Keratinocyte (primary cell): Measurements from ENCODE around the gene SULT1C2. TPM values are rescaled to one million over a fixed set of nuclear protein-coding genes. Genes with fewer than 3 reads are reported as not detected.

Experiments
- DNase-seq: peaks from one replicate; pipeline ENCODE4 v3.0.0-alpha.2; 2011; ENCODE audit warnings: low read depth, missing footprints, low spot score
- FAIRE-seq: peaks from 2 replicates; lab custom pipeline; 2011; peaks lifted over from hg19 to GRCh38; lab: Jason Lieb, UNC
- H2AFZ ChIP-seq: 2 replicates; pipeline ENCODE4 v1.6.0; 2012; ENCODE audit warnings: low read length, control low read depth, inconsistent platforms; ENCODE audit not compliant: control insufficient read depth
- H3K27ac ChIP-seq: 2 replicates; pipeline ENCODE4 v1.5.1; 2011; ENCODE audit warnings: low read length; ENCODE audit not compliant: control insufficient read depth, insufficient read depth
- H3K27me3 ChIP-seq: 3 replicates; pipeline ENCODE4 v1.6.0; 2011; ENCODE audit warnings: low read length; ENCODE audit not compliant: control insufficient read depth, insufficient read depth; ENCODE audit errors: extremely low read depth
- H3K36me3 ChIP-seq, 2 experiments: 2 replicates in 1 of 2; 3 replicates in 1 of 2; pipeline ENCODE4 v1.5.1; 2011; ENCODE audit warnings: low read length in 2 of 2, mild to moderate bottlenecking in 1 of 2; ENCODE audit not compliant: control insufficient read depth in 2 of 2, insufficient read depth in 2 of 2; ENCODE audit errors: extremely low read depth in 1 of 2
- H3K4me1 ChIP-seq: 3 replicates; pipeline ENCODE4 v1.5.1; 2011; ENCODE audit warnings: low read length; ENCODE audit not compliant: control insufficient read depth, insufficient read depth; ENCODE audit errors: extremely low read depth
- H3K4me2 ChIP-seq: 3 replicates; pipeline ENCODE4 v1.6.0; 2011; ENCODE audit warnings: low read depth, low read length; ENCODE audit not compliant: control insufficient read depth, insufficient read depth; ENCODE audit errors: extremely low read depth
- H3K4me3 ChIP-seq, 3 experiments: fragments of 200-600 bp in 1 of 3; sonication (generic) in 1 of 3; 2 replicates in 2 of 3; 3 replicates in 1 of 3; pipeline ENCODE4 v1.5.1; 2011 to 2016; ENCODE audit warnings: low read length in 3 of 3, mild to moderate bottlenecking in 3 of 3, control low read depth in 2 of 3, inconsistent platforms in 1 of 3, low read depth in 1 of 3, mixed read lengths in 1 of 3, mixed run types in 1 of 3, moderate library complexity in 1 of 3; ENCODE audit not compliant: control insufficient read depth in 2 of 3, insufficient read depth in 2 of 3; ENCODE audit errors: extremely low read depth in 1 of 3
- H3K79me2 ChIP-seq: 2 replicates; pipeline ENCODE4 v1.6.0; 2012; ENCODE audit warnings: low read length; ENCODE audit not compliant: control insufficient read depth, insufficient read depth
- H3K9ac ChIP-seq: 3 replicates; pipeline ENCODE4 v1.6.0; 2011; ENCODE audit warnings: low read length; ENCODE audit not compliant: control insufficient read depth, insufficient read depth; ENCODE audit errors: extremely low read depth
- H3K9me1 ChIP-seq: 3 replicates; pipeline ENCODE4 v1.6.0; 2011; ENCODE audit warnings: low read length; ENCODE audit not compliant: control insufficient read depth, insufficient read depth; ENCODE audit errors: extremely low read depth
- H3K9me3 ChIP-seq: 2 replicates; pipeline ENCODE4 v1.5.1; 2012; ENCODE audit warnings: low read depth, low read length; ENCODE audit not compliant: control insufficient read depth
- H4K20me1 ChIP-seq: 3 replicates; pipeline ENCODE4 v1.6.0; 2011; ENCODE audit warnings: low read length; ENCODE audit not compliant: control insufficient read depth, insufficient read depth; ENCODE audit errors: extremely low read depth
- EZH2 ChIP-seq: IDR thresholded peaks from one replicate; pipeline ENCODE4 v1.6.1; 2012; ENCODE audit warnings: inconsistent platforms, mild to moderate bottlenecking, low read length, moderate library complexity
- dilution Hi-C: fragments of 300-500 bp; cut with MboI; formaldehyde crosslinking; loops from one replicate; pipeline ENCODE4 v1.7.0; 2020; ENCODE audit warnings: low sequenced_read_pairs; ENCODE audit not compliant: extremely low pct_ligation_motif_present
- polyA plus RNA-seq, 5 experiments: library from polyadenylated mRNA; depleted of rRNA in 3 of 5; stranded (reverse) in 3 of 5; stranded (forward) in 1 of 5; unstranded in 1 of 5; fragments of >200 nt; gene quantifications; 1 replicate in 1 of 5; 2 replicates in 3 of 5; 3 replicates in 1 of 5; pipeline versions ENCODE4 v1.2.1 to v1.2.3, GENCODE V29; 2011 to 2012; ENCODE audit warnings: missing spikeins in 2 of 5, low read depth in 1 of 5, low replicate concordance in 1 of 5
- TF ChIP-seq, protein P1 (sequence below), 3 experiments: IDR thresholded peaks in 1 of 3; conservative IDR thresholded peaks in 1 of 3; optimal IDR thresholded peaks in 1 of 3; 2 replicates in 2 of 3; 3 replicates in 1 of 3; pipeline versions ENCODE3 to v1.5.1; 2011; ENCODE audit warnings: low read length in 3 of 3, mild to moderate bottlenecking in 3 of 3, moderate library complexity in 2 of 3, control low read depth in 1 of 3, inconsistent platforms in 1 of 3; ENCODE audit not compliant: insufficient read depth in 2 of 3; ENCODE audit errors: extremely low read depth in 1 of 3

The SULT1C2 gene
- polyA plus RNA-seq, 1 donor (not counting 4 experiments of a cell fraction or from before 2014, with no cell fraction given), result not detected

- Histone ChIP-seq H3K9me3 (peaks cover 2% of the 10 kb centered on the region), H3K4me3 (no peak overlapping the region), H4K20me1 (no peaks in the 10 kb centered on the region), H3K36me3 (no peaks in the 10 kb centered on the region), H3K9me1 (no peaks in the 10 kb centered on the region), H3K79me2 (no peaks in the 10 kb centered on the region), H3K4me2 (no peak overlapping the region), H3K9ac (no peak overlapping the region), H3K27me3 (no peaks in the 10 kb centered on the region), H3K4me1 (peaks cover 6% of the 10 kb centered on the region), H3K27ac (no peak overlapping the region), H2AFZ (no peak overlapping the region)
- no peak for TF ChIP-seq EZH2
- TF ChIP-seq, protein P1, sequence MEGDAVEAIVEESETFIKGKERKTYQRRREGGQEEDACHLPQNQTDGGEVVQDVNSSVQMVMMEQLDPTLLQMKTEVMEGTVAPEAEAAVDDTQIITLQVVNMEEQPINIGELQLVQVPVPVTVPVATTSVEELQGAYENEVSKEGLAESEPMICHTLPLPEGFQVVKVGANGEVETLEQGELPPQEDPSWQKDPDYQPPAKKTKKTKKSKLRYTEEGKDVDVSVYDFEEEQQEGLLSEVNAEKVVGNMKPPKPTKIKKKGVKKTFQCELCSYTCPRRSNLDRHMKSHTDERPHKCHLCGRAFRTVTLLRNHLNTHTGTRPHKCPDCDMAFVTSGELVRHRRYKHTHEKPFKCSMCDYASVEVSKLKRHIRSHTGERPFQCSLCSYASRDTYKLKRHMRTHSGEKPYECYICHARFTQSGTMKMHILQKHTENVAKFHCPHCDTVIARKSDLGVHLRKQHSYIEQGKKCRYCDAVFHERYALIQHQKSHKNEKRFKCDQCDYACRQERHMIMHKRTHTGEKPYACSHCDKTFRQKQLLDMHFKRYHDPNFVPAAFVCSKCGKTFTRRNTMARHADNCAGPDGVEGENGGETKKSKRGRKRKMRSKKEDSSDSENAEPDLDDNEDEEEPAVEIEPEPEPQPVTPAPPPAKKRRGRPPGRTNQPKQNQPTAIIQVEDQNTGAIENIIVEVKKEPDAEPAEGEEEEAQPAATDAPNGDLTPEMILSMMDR (optimal IDR thresholded peaks at IDR 0.05 in 1 of 3, IDR thresholded peaks at IDR 0.05 in 1 of 3, conservative IDR thresholded peaks at IDR 0.05 in 1 of 3; ENCODE audit: extremely low read depth in 1 of 3, insufficient read depth in 2 of 3, low read length in 3 of 3), result no peak
- FAIRE-seq (peak; percentile 26), DNase-seq (no peak)
- dilution Hi-C loops, result no loop called here
Measured at GRCh38 chr2:108240966-108241365, 47.7 kb upstream of the SULT1C2 start.

DNA sequence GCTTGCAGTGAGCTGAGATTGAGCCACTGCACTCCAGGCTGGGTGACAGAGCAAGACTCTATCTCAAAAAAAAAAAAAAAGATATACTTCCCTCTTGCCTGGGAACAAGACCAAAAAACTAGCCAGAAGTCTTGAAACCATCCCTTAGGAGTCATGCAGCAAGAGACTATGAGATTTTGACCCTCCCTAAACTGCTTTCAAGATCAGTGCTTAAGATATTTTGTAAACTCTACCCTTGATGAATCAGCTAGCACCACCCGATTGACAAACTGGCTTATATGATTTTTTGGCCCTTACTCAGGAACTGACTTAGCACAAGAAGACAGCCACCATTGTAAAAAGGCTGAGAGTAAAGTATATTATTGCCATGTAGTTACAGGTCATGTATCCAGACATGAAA lies 45.1 kb upstream of the SULT1C2 start:
- no peak for TF ChIP-seq EZH2
- TF ChIP-seq, protein P1 (optimal IDR thresholded peaks at IDR 0.05 in 1 of 3, IDR thresholded peaks at IDR 0.05 in 1 of 3, conservative IDR thresholded peaks at IDR 0.05 in 1 of 3; ENCODE audit: extremely low read depth in 1 of 3, insufficient read depth in 2 of 3, low read length in 3 of 3), result no peak
- Histone ChIP-seq H3K9me1 (no peaks in the 10 kb centered on the region), H3K4me1 (peaks cover 3% of the 10 kb centered on the region), H3K9me3 (no peaks in the 10 kb centered on the region), H4K20me1 (no peaks in the 10 kb centered on the region), H3K9ac (no peak overlapping the region), H3K4me3 (no peak overlapping the region), H3K79me2 (no peaks in the 10 kb centered on the region), H2AFZ (no peak overlapping the region), H3K4me2 (no peak overlapping the region), H3K27me3 (no peaks in the 10 kb centered on the region), H3K36me3 (no peaks in the 10 kb centered on the region), H3K27ac (no peak overlapping the region)
- DNase-seq (no peak), FAIRE-seq (peak; percentile 70)
- dilution Hi-C loops, result no loop called here
